HG03045 (cell line): ENCODE results near the gene SMIM23.
"Not testable (repeated sequence)": the region's sequence is repeated elsewhere in the genome, so short reads cannot be mapped to it uniquely, and the experiment has no call there.

ENCODE experiments used
- ATAC-seq: cut with Tn5 transposase; IDR thresholded peaks from one replicate; pipeline ENCODE4 v1.9.1; 2021; ENCODE audit warnings: mild to moderate bottlenecking, moderate library complexity; ENCODE audit not compliant: unreplicated experiment

Gene SMIM23

GRCh38 chr5:171771856-171772255 is 13.8 kb upstream of the SMIM23 start:
- ATAC-seq = no peak

- no peak for ATAC-seq
These were observed 12.5 kb upstream of the SMIM23 start for GRCh38 chr5:171773106-171773505.

GRCh38 chr5:171774418-171774817 is 11.2 kb upstream of the SMIM23 start:
- no peak for ATAC-seq

- no peak for ATAC-seq
These were observed 9.4 kb upstream of the SMIM23 start for GRCh38 chr5:171776213-171776612.

- ATAC-seq = no peak
These were observed 8.6 kb upstream of the SMIM23 start for GRCh38 chr5:171776770-171777759.

- ATAC-seq = not testable (repeated sequence)
These were observed 3.9 kb upstream of the SMIM23 start for GRCh38 chr5:171781744-171782143.

- ATAC-seq = no peak
These were observed 3.2 kb upstream of the SMIM23 start for GRCh38 chr5:171782332-171782966.

- no peak for ATAC-seq
These were observed 2.6 kb upstream of the SMIM23 start for GRCh38 chr5:171783051-171783450.

GRCh38 chr5:171789353-171789752 is 3.7 kb downstream of the SMIM23 start:
- ATAC-seq = no peak

- ATAC-seq = no peak
These were observed 4.8 kb downstream of the SMIM23 start for GRCh38 chr5:171790408-171790807.

GRCh38 chr5:171794470-171794960 is 8.9 kb downstream of the SMIM23 start:
- no peak for ATAC-seq

GRCh38 chr5:171795381-171795780 is 9.8 kb downstream of the SMIM23 start:
- no peak for ATAC-seq

- no peak for ATAC-seq
These were observed 10.8 kb downstream of the SMIM23 start for GRCh38 chr5:171796436-171796835.

- no peak for ATAC-seq
These were observed 11.9 kb downstream of the SMIM23 start for GRCh38 chr5:171797543-171797942.

- no peak for ATAC-seq
These were observed 12.8 kb downstream of the SMIM23 start for GRCh38 chr5:171798418-171798817.

GRCh38 chr5:171801839-171802238 is 16.2 kb downstream of the SMIM23 start:
- ATAC-seq = no peak

- ATAC-seq = no peak
These were observed 20.1 kb downstream of the SMIM23 start for GRCh38 chr5:171805746-171806145.

- ATAC-seq = no peak
These were observed 21.5 kb downstream of the SMIM23 start for GRCh38 chr5:171806976-171807747.

GRCh38 chr5:171808453-171808852 is 22.8 kb downstream of the SMIM23 start:
- no peak for ATAC-seq

GRCh38 chr5:171808951-171809350 is 23.3 kb downstream of the SMIM23 start:
- ATAC-seq = no peak

GRCh38 chr5:171810227-171810626 is 24.6 kb downstream of the SMIM23 start:
- no peak for ATAC-seq
